Endothelial cell of umbilical vein (primary cell): ENCODE results near the gene CPTP.
A peak's percentile ranks its signal among the peaks of the same experiment; 100 is the strongest.

Experiments
- EZH2 ChIP-seq: IDR thresholded peaks from 2 replicates; pipeline ENCODE4 v1.6.1; 2012; ENCODE audit warnings: borderline replicate concordance, low read depth, mild to moderate bottlenecking, moderate library complexity, low read length, inconsistent platforms; ENCODE audit not compliant: severe bottlenecking
- FOS ChIP-seq: IDR thresholded peaks from 2 replicates; pipeline ENCODE4 v1.6.1; 2011; ENCODE audit warnings: mild to moderate bottlenecking, low read length, moderate library complexity, borderline replicate concordance; ENCODE audit not compliant: insufficient read depth
- JUN ChIP-seq: IDR thresholded peaks from 2 replicates; pipeline ENCODE4 v1.6.1; 2011; ENCODE audit warnings: borderline replicate concordance, low read depth; ENCODE audit not compliant: insufficient read length, insufficient read depth
- MYC ChIP-seq: IDR thresholded peaks from one replicate; pipeline ENCODE4 v1.6.1; 2011; ENCODE audit warnings: mild to moderate bottlenecking, low read depth, low read length
- POLR2A ChIP-seq: IDR thresholded peaks from 2 replicates; pipeline ENCODE4 v1.6.1; 2012; ENCODE audit warnings: low read depth, mild to moderate bottlenecking, control low read depth, low read length
- POLR2AphosphoS5 ChIP-seq: IDR thresholded peaks from 2 replicates; pipeline ENCODE4 v1.6.1; 2012; ENCODE audit warnings: low read depth, mild to moderate bottlenecking, control low read depth, low read length, moderate library complexity; ENCODE audit not compliant: insufficient read depth
- TF ChIP-seq, protein P1 (sequence below), 2 donors: IDR thresholded peaks; 1 replicate in 1 of 2; 2 replicates in 1 of 2; pipeline ENCODE4 v1.5.1; 2011; ENCODE audit warnings: low read length in 2 of 2, mild to moderate bottlenecking in 2 of 2, moderate library complexity in 2 of 2, control low read depth in 1 of 2, inconsistent platforms in 1 of 2, low read depth in 1 of 2; ENCODE audit not compliant: insufficient read depth in 1 of 2; ENCODE audit errors: extremely low read depth in 1 of 2
- TF ChIP-seq, protein P2 (sequence below): IDR thresholded peaks from 2 replicates; pipeline ENCODE4 v1.6.1; 2011; ENCODE audit not compliant: insufficient read depth, insufficient read length

DNA sequence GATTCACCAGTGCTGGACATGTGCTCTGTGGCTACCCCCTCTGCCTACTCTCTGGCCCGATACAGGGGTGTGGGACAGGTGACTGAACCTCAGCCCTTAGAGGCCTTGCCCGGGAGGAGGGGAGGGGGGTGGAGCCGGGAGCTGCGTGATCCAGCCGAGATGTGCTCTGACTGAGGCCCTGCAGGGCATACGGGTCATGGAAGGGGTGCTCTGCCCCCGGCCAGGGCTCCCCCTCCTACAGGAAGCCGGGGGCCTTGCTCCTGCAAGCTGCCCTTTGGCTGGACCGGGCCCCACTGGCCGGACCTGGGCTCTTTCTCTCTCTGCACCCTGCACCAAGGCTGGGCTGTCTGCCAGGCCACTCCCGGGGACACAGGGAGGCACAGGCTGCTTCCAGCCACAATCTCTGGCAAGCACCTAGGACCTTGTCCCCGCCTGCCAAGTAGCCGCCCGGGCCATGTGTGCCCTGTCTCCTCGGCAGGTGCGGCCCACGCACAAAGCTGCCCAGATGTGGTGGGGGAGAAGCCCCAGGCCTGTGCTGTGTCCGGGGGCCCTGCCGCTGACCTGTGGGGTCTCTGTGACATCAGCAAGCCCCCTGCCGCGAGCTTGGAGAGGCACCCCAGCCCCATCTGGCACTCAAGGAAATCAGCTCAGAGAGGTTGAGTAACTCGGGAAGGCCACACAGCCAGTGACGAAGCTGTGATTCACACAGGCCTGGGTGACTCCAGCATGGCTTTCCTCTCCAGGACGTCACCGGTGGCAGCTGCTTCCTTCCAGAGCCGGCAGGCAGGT lies 42.9 kb upstream of the CPTP start:
- TF ChIP-seq, protein P1, sequence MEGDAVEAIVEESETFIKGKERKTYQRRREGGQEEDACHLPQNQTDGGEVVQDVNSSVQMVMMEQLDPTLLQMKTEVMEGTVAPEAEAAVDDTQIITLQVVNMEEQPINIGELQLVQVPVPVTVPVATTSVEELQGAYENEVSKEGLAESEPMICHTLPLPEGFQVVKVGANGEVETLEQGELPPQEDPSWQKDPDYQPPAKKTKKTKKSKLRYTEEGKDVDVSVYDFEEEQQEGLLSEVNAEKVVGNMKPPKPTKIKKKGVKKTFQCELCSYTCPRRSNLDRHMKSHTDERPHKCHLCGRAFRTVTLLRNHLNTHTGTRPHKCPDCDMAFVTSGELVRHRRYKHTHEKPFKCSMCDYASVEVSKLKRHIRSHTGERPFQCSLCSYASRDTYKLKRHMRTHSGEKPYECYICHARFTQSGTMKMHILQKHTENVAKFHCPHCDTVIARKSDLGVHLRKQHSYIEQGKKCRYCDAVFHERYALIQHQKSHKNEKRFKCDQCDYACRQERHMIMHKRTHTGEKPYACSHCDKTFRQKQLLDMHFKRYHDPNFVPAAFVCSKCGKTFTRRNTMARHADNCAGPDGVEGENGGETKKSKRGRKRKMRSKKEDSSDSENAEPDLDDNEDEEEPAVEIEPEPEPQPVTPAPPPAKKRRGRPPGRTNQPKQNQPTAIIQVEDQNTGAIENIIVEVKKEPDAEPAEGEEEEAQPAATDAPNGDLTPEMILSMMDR (IDR thresholded peaks at IDR 0.05; ENCODE audit: extremely low read depth in 1 of 2, insufficient read depth in 1 of 2, low read depth in 1 of 2, low read length in 2 of 2): no peak
- TF ChIP-seq POLR2AphosphoS5 (peak; percentile 73), EZH2 (no peak), JUN (peak; percentile 32), POLR2A (no peak), FOS (peak; percentile 64), MYC (no peak)
- TF ChIP-seq, protein P2, sequence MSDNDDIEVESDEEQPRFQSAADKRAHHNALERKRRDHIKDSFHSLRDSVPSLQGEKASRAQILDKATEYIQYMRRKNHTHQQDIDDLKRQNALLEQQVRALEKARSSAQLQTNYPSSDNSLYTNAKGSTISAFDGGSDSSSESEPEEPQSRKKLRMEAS: no peak
